Neural progenitor cell (in vitro differentiated cells): ENCODE data around the gene PDZD4.

ENCODE experiments used
- EZH2phosphoT487 ChIP-seq: fragments of 200-600 bp; sonication (generic); IDR thresholded peaks from 2 replicates; pipeline ENCODE4 v1.6.1; 2017; ENCODE audit warnings: antibody characterized with exemption
- TF ChIP-seq, protein P1 (sequence below): fragments of 200-600 bp; sonication (generic); IDR thresholded peaks from 2 replicates; pipeline ENCODE4 v1.5.1; 2017; ENCODE audit warnings: antibody characterized with exemption, mild to moderate bottlenecking

DNA sequence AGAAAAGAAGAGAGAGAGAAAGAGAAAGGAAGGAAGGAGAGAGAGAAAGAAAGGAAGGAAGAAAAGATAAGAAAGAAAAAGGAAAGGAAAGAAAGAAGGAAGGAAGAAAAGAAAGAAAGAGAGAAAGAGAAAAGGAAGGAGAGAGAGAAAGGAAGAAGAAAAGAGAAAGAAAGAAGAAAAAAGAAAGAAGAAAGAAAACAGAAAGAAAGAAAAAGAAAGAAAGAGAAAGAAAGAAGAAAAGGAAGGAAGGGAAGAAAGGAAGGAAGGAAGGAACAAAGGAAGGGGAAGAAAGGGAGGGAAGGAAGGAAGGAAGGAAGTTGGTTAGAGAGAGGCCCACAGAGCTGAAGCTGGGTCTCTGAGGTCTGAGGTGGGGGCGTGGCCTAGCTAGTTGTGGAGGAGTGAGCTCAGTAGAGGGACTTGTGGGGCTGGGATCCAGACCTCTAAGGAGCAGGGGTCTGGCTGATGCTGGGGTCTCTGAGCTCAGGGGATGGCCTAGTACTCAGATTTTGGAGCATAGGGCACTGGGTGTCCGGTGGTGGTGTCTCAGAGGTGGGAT, 27.1 kb upstream of the PDZD4 start:
- TF ChIP-seq, protein P1, sequence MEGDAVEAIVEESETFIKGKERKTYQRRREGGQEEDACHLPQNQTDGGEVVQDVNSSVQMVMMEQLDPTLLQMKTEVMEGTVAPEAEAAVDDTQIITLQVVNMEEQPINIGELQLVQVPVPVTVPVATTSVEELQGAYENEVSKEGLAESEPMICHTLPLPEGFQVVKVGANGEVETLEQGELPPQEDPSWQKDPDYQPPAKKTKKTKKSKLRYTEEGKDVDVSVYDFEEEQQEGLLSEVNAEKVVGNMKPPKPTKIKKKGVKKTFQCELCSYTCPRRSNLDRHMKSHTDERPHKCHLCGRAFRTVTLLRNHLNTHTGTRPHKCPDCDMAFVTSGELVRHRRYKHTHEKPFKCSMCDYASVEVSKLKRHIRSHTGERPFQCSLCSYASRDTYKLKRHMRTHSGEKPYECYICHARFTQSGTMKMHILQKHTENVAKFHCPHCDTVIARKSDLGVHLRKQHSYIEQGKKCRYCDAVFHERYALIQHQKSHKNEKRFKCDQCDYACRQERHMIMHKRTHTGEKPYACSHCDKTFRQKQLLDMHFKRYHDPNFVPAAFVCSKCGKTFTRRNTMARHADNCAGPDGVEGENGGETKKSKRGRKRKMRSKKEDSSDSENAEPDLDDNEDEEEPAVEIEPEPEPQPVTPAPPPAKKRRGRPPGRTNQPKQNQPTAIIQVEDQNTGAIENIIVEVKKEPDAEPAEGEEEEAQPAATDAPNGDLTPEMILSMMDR = no peak
- no peak for TF ChIP-seq EZH2phosphoT487
